ENCODE data around the gene TUBA4A. TPM values are rescaled to one million over a fixed set of nuclear protein-coding genes. Genes with fewer than 3 reads are reported as not detected.

Gene TUBA4A
- total RNA-seq, 1 donor from 2014 or later, result 0.14 TPM

DNA sequence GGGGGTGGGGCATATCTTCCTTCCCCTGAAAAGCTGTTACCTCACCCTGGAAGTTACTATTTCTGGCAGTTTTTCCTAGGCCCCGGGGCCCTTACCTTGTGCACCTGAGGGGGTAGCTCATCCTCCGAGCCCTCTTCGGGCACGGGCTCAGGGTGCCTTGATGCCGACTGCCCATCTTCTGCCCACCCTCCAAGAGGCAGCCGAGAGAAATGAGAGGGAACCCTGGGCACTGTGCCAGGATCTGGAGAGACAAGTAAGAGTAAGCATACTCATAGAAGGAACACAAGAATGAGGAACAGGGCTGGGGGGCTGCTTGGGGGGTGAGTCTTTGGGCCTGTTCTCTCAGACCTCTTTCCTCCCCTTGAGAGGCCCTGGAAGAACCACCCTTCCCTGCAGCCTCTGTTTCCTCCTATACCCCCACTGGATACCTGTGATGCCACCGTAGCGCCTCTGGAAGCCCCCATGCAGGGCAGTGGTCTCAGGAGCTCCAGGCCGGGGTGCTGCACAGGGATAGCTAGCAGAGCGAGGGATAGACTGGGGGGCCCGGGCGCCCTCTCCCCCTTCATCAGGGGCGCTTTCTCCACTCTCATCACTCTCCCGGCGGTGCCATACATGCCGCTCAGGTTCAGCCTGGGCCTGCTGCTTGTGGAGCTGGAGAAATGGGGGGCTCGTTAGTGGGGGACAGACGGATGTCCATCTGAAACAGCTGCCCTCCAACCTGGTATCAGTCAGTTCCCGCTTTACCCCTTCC, 32.9 kb downstream of the TUBA4A start:
- Mint-ChIP-seq H3K27me3 (ENCODE audit: low read depth) (no peaks in the 10 kb centered on the region), H3K4me1 (peaks cover 19% of the 10 kb centered on the region), H3K36me3 (ENCODE audit: low read depth) (peaks cover 5% of the 10 kb centered on the region), H3K4me3 (peak overlapping the region; percentile 55), H3K9me3 (no peaks in the 10 kb centered on the region), H3K27ac (ENCODE audit: unreplicated experiment) (no peak overlapping the region)
- DNase-seq (ENCODE audit: low read depth, low spot score), result no peak
- TF ChIP-seq, protein P1, sequence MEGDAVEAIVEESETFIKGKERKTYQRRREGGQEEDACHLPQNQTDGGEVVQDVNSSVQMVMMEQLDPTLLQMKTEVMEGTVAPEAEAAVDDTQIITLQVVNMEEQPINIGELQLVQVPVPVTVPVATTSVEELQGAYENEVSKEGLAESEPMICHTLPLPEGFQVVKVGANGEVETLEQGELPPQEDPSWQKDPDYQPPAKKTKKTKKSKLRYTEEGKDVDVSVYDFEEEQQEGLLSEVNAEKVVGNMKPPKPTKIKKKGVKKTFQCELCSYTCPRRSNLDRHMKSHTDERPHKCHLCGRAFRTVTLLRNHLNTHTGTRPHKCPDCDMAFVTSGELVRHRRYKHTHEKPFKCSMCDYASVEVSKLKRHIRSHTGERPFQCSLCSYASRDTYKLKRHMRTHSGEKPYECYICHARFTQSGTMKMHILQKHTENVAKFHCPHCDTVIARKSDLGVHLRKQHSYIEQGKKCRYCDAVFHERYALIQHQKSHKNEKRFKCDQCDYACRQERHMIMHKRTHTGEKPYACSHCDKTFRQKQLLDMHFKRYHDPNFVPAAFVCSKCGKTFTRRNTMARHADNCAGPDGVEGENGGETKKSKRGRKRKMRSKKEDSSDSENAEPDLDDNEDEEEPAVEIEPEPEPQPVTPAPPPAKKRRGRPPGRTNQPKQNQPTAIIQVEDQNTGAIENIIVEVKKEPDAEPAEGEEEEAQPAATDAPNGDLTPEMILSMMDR (conservative IDR thresholded peaks at IDR 0.05), result no peak

DNA sequence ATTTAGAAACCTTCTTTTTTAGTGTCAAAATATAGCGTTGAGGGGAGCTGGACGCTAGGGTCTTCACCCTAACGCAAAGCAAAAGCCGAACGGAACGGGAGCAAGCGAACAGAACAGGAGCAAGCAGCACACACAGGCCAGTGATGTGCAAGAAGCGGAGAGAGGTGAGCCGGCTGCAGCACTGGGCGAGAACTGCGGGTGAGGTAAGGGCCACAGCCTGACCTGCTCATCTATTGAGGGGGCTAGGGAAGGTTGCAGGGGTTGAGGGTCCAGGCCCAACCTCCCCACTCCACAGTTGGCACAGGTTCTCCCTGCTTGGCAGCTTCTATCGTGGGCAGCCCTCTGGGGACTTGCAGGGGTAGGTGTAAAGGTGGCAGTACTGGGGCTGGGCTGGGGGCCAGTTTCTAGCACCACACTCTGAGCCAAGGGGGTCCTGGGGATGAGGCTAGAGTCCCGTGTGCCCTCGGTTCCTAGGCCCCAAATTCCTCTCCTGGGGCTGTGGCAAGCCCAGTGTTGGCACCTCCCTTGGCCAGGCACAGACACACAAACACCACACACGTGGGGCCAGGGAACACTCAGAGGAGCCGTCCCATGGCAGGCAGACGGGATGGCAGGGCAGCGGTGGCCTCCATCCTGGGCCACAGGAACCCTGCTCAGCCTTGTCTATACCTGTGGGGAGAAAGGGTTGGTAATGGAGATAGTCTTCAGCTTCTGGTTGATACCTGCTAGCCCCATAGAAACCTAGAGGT, 33.8 kb downstream of the TUBA4A start:
- H3K36me3 Mint-ChIP-seq (ENCODE audit: low read depth), result peaks cover 5% of the 10 kb centered on the region
- TF ChIP-seq, protein P1 (conservative IDR thresholded peaks at IDR 0.05), result no peak
- peak overlapping the region; percentile 83 for H3K4me3 Mint-ChIP-seq

DNA sequence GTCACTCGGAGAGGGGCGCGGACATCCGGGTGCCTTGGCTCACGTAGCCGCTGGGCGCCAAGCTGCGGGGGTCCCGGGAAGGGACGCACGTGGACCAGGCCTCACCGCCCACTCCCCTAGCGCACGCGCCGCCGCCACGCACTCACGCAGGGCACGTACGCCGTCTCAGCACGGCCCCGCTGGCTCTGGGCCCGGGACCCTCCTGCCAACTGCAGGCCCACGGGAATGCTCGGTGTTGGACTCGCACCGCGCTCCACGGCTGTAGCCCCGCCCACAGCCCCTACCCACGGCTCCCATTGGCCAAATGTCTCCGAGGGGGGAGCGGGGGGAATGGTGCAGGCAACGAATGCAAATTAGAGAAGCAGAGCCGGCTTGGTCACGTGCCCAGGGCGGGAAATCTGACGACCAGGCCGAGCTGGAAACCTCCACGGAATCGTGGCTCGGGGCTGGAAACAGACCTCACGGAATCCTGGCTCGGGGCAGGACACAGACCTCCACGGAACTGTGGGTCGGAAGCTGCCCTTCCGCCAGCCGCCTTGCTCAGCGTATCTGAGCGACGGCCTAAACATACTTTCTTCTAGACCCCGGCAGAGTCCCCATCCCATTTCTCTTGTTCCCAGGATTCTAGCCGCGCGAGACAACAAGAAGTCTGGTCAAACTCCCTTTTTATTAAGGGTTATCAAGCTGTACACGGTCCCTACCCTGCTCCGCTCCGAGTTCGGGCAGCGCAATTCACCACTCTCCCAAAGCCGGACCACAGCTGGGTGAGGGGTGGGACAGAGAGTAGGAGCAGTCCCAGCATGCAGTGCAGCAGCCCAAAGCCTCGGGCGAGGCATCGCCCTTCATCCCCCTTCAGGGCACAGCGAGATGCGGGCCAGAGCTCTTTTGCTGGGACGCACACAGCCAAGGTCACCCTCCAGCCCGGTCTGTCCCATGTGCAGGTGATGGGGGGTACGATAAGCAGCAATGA, 34.7 kb downstream of the TUBA4A start, which contains the start of gene ABCB6:
ABCB6 (minus strand) TSS at position 227 of the 970 bp plus-strand sequence. CDS start 285 bp downstream, outside the sequence.
- TF ChIP-seq, protein P1 (conservative IDR thresholded peaks at IDR 0.05), result no peak
- H3K9me3 Mint-ChIP-seq, result no peaks in the 10 kb centered on the region
- peaks cover 5% of the 10 kb centered on the region for H3K36me3 Mint-ChIP-seq (ENCODE audit: low read depth)
- DNase-seq (ENCODE audit: low read depth, low spot score), result peak; percentile 92
- no peaks in the 10 kb centered on the region for H3K27me3 Mint-ChIP-seq (ENCODE audit: low read depth)
- peak within 1 kb of the TSS; percentile 97 for H3K4me3 Mint-ChIP-seq
- H3K4me1 Mint-ChIP-seq, result peaks cover 19% of the 10 kb centered on the region
- H3K27ac Mint-ChIP-seq (ENCODE audit: unreplicated experiment), result peak within 1 kb of the TSS; percentile 97

More for the DNA sequence above, 33.8 kb downstream of the TUBA4A start:
- no peaks in the 10 kb centered on the region for H3K27me3 Mint-ChIP-seq (ENCODE audit: low read depth)
- no peaks in the 10 kb centered on the region for H3K9me3 Mint-ChIP-seq
- H3K27ac Mint-ChIP-seq (ENCODE audit: unreplicated experiment), result no peak overlapping the region
- no peak for DNase-seq (ENCODE audit: low read depth, low spot score)
- peaks cover 19% of the 10 kb centered on the region for H3K4me1 Mint-ChIP-seq

DNA sequence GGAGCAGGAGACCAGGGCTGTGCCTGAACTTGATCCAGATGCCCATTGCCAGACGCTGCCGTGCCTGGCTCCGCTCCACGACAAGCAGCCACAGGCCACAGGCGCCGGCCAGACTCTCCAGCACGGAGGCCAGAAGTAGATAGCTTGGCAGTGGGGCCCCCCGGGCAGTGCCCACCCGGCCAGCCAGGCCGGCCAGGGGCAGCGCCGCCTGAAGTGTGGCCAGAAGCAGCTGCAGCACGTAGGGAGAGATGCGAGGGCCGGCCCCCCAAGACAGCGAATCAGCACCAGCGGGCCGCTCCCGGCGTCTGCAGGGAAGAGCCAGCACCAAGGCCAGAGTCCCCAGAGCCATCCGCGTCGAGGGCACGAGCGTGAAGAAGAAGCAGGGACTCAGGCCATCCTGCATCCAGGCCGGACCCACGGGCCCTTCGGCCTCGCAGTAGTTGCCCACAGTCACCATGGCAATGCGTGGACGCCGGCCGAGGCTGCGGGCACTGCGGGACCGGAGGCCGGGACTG, 35.4 kb downstream of the TUBA4A start:
- DNase-seq (ENCODE audit: low read depth, low spot score), result no peak
- Mint-ChIP-seq H3K36me3 (ENCODE audit: low read depth) (peaks cover 2% of the 10 kb centered on the region), H3K27ac (ENCODE audit: unreplicated experiment) (peak overlapping the region; percentile 97)

More for the DNA sequence above, 35.4 kb downstream of the TUBA4A start:
- H3K9me3 Mint-ChIP-seq, result no peaks in the 10 kb centered on the region
- H3K27me3 Mint-ChIP-seq (ENCODE audit: low read depth), result no peaks in the 10 kb centered on the region
- H3K4me3 Mint-ChIP-seq, result peak overlapping the region; percentile 97
- TF ChIP-seq, protein P1 (conservative IDR thresholded peaks at IDR 0.05), result no peak
- peaks cover 19% of the 10 kb centered on the region for H3K4me1 Mint-ChIP-seq

Measured in neural crest cell (in vitro differentiated cells).